Neuron (in vitro differentiated cells): ENCODE measurements around the gene CACNB2.

Source experiments
- H2AFZ ChIP-seq: one replicate; pipeline ENCODE4 v1.6.1; 2013; ENCODE audit warnings: low read depth, mild to moderate bottlenecking, inconsistent platforms, low read length, moderate library complexity
- H3K27me3 ChIP-seq: one replicate; pipeline ENCODE4 v1.6.1; 2013; ENCODE audit warnings: low read length; ENCODE audit not compliant: insufficient read depth
- H3K36me3 ChIP-seq: one replicate; pipeline ENCODE4 v1.6.1; 2013; ENCODE audit warnings: low read length; ENCODE audit not compliant: insufficient read depth
- H3K4me1 ChIP-seq: one replicate; pipeline ENCODE4 v1.6.1; 2013; ENCODE audit warnings: low read length; ENCODE audit not compliant: insufficient read depth
- H3K4me3 ChIP-seq: 2 replicates; pipeline ENCODE4 v1.5.1; 2013; ENCODE audit warnings: mild to moderate bottlenecking, low read length, moderate library complexity
- H3K9me3 ChIP-seq: one replicate; pipeline ENCODE4 v1.6.1; 2013; ENCODE audit warnings: low read length

The CACNB2 gene

GRCh38 chr10:18140149-18140956 lies at the start of gene CACNB2:
Gene CACNB2 (plus strand): TSS chr10:18140424.
- Histone ChIP-seq H3K9me3 (no peaks in the 10 kb centered on the region), H2AFZ (peak within 1 kb of the TSS; percentile 86), H3K27me3 (peaks cover 42% of the 10 kb centered on the region), H3K4me3 (peak within 1 kb of the TSS; percentile 46), H3K4me1 (peaks cover 10% of the 10 kb centered on the region), H3K36me3 (no peaks in the 10 kb centered on the region)

GRCh38 chr10:18094332-18094731 lies 45.9 kb upstream of the CACNB2 start:
- Histone ChIP-seq H3K4me3 (no peak overlapping the region), H3K36me3 (no peaks in the 10 kb centered on the region), H3K27me3 (no peaks in the 10 kb centered on the region), H3K9me3 (no peaks in the 10 kb centered on the region), H3K4me1 (no peaks in the 10 kb centered on the region), H2AFZ (no peak overlapping the region)

- Histone ChIP-seq H3K36me3 (no peaks in the 10 kb centered on the region), H3K4me1 (no peaks in the 10 kb centered on the region), H2AFZ (no peak overlapping the region), H3K4me3 (no peak overlapping the region), H3K9me3 (no peaks in the 10 kb centered on the region), H3K27me3 (no peaks in the 10 kb centered on the region)
Measured at GRCh38 chr10:18094793-18095192, 45.4 kb upstream of the CACNB2 start.

GRCh38 chr10:18097524-18097923 lies 42.7 kb upstream of the CACNB2 start:
- Histone ChIP-seq H3K4me3 (no peak overlapping the region), H3K27me3 (no peaks in the 10 kb centered on the region), H2AFZ (no peak overlapping the region), H3K9me3 (no peaks in the 10 kb centered on the region), H3K4me1 (no peaks in the 10 kb centered on the region), H3K36me3 (no peaks in the 10 kb centered on the region)

- Histone ChIP-seq H3K9me3 (no peaks in the 10 kb centered on the region), H3K36me3 (no peaks in the 10 kb centered on the region), H2AFZ (no peak overlapping the region), H3K4me1 (no peaks in the 10 kb centered on the region), H3K27me3 (no peaks in the 10 kb centered on the region), H3K4me3 (no peak overlapping the region)
Measured at GRCh38 chr10:18098201-18098600, 42.0 kb upstream of the CACNB2 start.

- no peaks in the 10 kb centered on the region for H3K9me3 ChIP-seq
- H3K4me3 ChIP-seq = no peak overlapping the region
- H2AFZ ChIP-seq = no peak overlapping the region
- H3K27me3 ChIP-seq = no peaks in the 10 kb centered on the region
- H3K36me3 ChIP-seq = no peaks in the 10 kb centered on the region
- no peaks in the 10 kb centered on the region for H3K4me1 ChIP-seq
Measured at GRCh38 chr10:18099415-18099814, 40.8 kb upstream of the CACNB2 start.

GRCh38 chr10:18100669-18101068 lies 39.6 kb upstream of the CACNB2 start:
- H3K27me3 ChIP-seq = no peaks in the 10 kb centered on the region
- no peak overlapping the region for H2AFZ ChIP-seq

GRCh38 chr10:18102404-18102803 lies 37.8 kb upstream of the CACNB2 start:
- H3K4me1 ChIP-seq = no peaks in the 10 kb centered on the region
- no peaks in the 10 kb centered on the region for H3K27me3 ChIP-seq
- no peaks in the 10 kb centered on the region for H3K9me3 ChIP-seq
- no peak overlapping the region for H3K4me3 ChIP-seq
- no peak overlapping the region for H2AFZ ChIP-seq
- H3K36me3 ChIP-seq = no peaks in the 10 kb centered on the region

More at GRCh38 chr10:18100669-18101068, 39.6 kb upstream of the CACNB2 start:
- no peaks in the 10 kb centered on the region for H3K4me1 ChIP-seq
- no peaks in the 10 kb centered on the region for H3K36me3 ChIP-seq
- no peak overlapping the region for H3K4me3 ChIP-seq
- H3K9me3 ChIP-seq = no peaks in the 10 kb centered on the region

- H3K9me3 ChIP-seq = no peaks in the 10 kb centered on the region
- H3K4me1 ChIP-seq = no peaks in the 10 kb centered on the region
- H3K4me3 ChIP-seq = no peak overlapping the region
- no peaks in the 10 kb centered on the region for H3K36me3 ChIP-seq
- H3K27me3 ChIP-seq = no peaks in the 10 kb centered on the region
- no peak overlapping the region for H2AFZ ChIP-seq
Measured at GRCh38 chr10:18104223-18104872, 35.9 kb upstream of the CACNB2 start.

- Histone ChIP-seq H3K9me3 (no peaks in the 10 kb centered on the region), H3K36me3 (no peaks in the 10 kb centered on the region), H3K4me3 (no peak overlapping the region), H2AFZ (no peak overlapping the region), H3K4me1 (no peaks in the 10 kb centered on the region), H3K27me3 (no peaks in the 10 kb centered on the region)
Measured at GRCh38 chr10:18109341-18109870, 30.8 kb upstream of the CACNB2 start.

GRCh38 chr10:18113881-18114280 lies 26.3 kb upstream of the CACNB2 start:
- no peaks in the 10 kb centered on the region for H3K36me3 ChIP-seq
- no peak overlapping the region for H3K4me3 ChIP-seq
- H3K9me3 ChIP-seq = no peaks in the 10 kb centered on the region
- no peaks in the 10 kb centered on the region for H3K27me3 ChIP-seq
- H3K4me1 ChIP-seq = no peaks in the 10 kb centered on the region
- no peak overlapping the region for H2AFZ ChIP-seq

- Histone ChIP-seq H3K4me1 (no peaks in the 10 kb centered on the region), H3K27me3 (no peaks in the 10 kb centered on the region), H3K4me3 (no peak overlapping the region), H3K36me3 (no peaks in the 10 kb centered on the region), H2AFZ (no peak overlapping the region), H3K9me3 (no peaks in the 10 kb centered on the region)
Measured at GRCh38 chr10:18117276-18117675, 22.9 kb upstream of the CACNB2 start.

- Histone ChIP-seq H3K36me3 (no peaks in the 10 kb centered on the region), H2AFZ (no peak overlapping the region), H3K4me3 (no peak overlapping the region), H3K4me1 (no peaks in the 10 kb centered on the region), H3K27me3 (peaks cover 2% of the 10 kb centered on the region), H3K9me3 (no peaks in the 10 kb centered on the region)
Measured at GRCh38 chr10:18122753-18123152, 17.5 kb upstream of the CACNB2 start.
